BE2C (cell line): ENCODE data around the gene BRD8.

Experiments
- DNase-seq: peaks from one replicate; pipeline ENCODE4 v3.0.0-alpha.2; 2020
- H3K27me3 ChIP-seq: fragments of 250-450 bp; sonication (Bioruptor Pico); 2 replicates; pipeline ENCODE4 v1.5.1; 2020; ENCODE audit warnings: mild to moderate bottlenecking
- H3K36me3 ChIP-seq: fragments of 250-450 bp; sonication (Bioruptor Pico); 2 replicates; pipeline ENCODE4 v1.5.1; 2020; ENCODE audit warnings: mild to moderate bottlenecking
- H3K4me1 ChIP-seq: fragments of 250-450 bp; sonication (Bioruptor Pico); 2 replicates; pipeline ENCODE4 v1.5.1; 2020
- H3K4me3 ChIP-seq: 2 replicates; pipeline ENCODE4 v1.5.1; 2011; ENCODE audit warnings: low read depth, low read length
- H3K9me3 ChIP-seq: fragments of 250-450 bp; sonication (Bioruptor Pico); 2 replicates; pipeline ENCODE4 v1.5.1; 2020
- TF ChIP-seq, protein P1 (sequence below): IDR thresholded peaks from 2 replicates; pipeline ENCODE4 v1.5.1; 2012; ENCODE audit warnings: mild to moderate bottlenecking, low read depth, low read length

The BRD8 gene

DNA sequence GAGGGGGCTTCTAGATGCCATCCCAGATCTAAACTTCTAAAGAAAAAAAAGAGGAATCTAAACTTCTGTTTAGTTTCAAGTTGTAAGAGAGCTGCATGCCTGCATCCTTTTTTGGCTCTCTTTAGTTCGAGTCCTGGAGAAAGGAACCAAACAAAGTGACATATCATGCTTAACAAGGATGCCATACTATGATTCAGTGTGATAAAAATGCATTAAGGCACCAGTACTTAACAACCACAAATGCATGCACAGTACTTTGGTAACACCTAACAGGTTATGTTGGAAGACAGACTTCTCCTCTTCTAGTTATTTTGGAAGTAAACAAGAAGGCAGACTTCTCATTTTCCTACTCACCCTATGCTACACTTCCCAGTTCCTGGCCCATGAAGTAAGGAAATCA, 66.5 kb downstream of the BRD8 start:
- Histone ChIP-seq H3K9me3 (no peaks in the 10 kb centered on the region), H3K27me3 (peaks cover 7% of the 10 kb centered on the region), H3K4me1 (no peaks in the 10 kb centered on the region; the same call in 1 of the 2 replicates), H3K4me3 (no peak overlapping the region), H3K36me3 (no peaks in the 10 kb centered on the region)
- TF ChIP-seq, protein P1, sequence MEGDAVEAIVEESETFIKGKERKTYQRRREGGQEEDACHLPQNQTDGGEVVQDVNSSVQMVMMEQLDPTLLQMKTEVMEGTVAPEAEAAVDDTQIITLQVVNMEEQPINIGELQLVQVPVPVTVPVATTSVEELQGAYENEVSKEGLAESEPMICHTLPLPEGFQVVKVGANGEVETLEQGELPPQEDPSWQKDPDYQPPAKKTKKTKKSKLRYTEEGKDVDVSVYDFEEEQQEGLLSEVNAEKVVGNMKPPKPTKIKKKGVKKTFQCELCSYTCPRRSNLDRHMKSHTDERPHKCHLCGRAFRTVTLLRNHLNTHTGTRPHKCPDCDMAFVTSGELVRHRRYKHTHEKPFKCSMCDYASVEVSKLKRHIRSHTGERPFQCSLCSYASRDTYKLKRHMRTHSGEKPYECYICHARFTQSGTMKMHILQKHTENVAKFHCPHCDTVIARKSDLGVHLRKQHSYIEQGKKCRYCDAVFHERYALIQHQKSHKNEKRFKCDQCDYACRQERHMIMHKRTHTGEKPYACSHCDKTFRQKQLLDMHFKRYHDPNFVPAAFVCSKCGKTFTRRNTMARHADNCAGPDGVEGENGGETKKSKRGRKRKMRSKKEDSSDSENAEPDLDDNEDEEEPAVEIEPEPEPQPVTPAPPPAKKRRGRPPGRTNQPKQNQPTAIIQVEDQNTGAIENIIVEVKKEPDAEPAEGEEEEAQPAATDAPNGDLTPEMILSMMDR: no peak
- no peak for DNase-seq

DNA sequence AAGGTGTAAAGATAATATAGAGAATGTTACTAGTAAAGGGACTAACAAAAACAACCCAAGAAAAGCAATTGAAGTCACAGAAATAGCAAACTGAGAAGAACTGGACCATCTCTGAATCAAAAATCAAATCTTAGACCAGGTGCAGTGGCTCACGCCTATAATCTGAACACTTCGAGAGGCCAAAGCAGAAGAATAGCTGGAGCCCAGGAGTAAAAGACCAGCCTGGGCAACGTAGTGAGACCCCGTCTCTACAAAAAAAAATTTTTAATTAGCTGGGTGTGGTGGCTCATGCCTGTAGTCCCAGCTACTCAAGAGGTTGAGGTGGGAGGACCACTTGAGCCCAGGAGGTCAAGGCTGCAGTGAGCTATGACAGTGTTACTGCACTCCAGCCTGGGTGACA, 67.2 kb downstream of the BRD8 start:
- no peaks in the 10 kb centered on the region for H3K36me3 ChIP-seq
- H3K4me3 ChIP-seq: no peak overlapping the region
- no peaks in the 10 kb centered on the region for H3K9me3 ChIP-seq
- H3K27me3 ChIP-seq: peaks cover 5% of the 10 kb centered on the region
- no peaks in the 10 kb centered on the region; the same call in 1 of the 2 replicates for H3K4me1 ChIP-seq
- TF ChIP-seq, protein P1: no peak
- no peak for DNase-seq

DNA sequence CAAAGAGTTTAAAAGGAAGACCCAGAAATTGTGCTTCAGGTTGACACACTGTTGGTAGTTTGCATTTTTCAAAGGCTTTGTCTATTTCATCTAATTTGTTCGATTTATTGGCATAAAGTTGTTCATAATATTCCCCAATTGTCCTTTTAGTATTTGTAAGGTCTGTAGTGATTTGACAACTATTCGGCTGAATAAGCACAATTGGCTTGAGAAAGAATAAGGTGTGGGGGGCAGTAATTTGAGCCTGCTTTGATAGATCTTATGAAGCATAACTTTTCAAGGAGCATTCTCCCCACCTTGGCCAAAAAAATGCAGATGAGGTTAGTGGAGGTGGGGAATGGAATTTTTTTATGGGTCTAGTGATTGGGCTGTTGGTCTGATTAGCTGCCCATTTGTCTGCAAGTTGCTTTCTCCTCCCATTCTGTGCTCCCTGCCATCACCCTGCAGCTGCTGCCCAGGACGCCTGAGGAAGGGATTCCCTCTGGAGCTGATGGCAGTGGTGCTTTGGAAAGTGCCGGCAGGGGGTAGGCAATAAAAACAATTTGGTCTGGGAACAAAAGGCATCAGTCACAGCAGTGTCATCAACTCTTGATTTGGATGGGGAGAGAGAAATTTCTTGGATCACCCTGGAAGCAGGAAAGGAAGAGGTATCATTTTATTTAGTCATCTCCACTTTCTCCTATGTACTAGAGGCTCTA, 68.0 kb downstream of the BRD8 start:
- Histone ChIP-seq H3K4me3 (no peak overlapping the region), H3K27me3 (no peaks in the 10 kb centered on the region), H3K36me3 (no peaks in the 10 kb centered on the region), H3K9me3 (no peaks in the 10 kb centered on the region), H3K4me1 (no peaks in the 10 kb centered on the region; the same call in 1 of the 2 replicates)
- DNase-seq: no peak
- TF ChIP-seq, protein P1: no peak

DNA sequence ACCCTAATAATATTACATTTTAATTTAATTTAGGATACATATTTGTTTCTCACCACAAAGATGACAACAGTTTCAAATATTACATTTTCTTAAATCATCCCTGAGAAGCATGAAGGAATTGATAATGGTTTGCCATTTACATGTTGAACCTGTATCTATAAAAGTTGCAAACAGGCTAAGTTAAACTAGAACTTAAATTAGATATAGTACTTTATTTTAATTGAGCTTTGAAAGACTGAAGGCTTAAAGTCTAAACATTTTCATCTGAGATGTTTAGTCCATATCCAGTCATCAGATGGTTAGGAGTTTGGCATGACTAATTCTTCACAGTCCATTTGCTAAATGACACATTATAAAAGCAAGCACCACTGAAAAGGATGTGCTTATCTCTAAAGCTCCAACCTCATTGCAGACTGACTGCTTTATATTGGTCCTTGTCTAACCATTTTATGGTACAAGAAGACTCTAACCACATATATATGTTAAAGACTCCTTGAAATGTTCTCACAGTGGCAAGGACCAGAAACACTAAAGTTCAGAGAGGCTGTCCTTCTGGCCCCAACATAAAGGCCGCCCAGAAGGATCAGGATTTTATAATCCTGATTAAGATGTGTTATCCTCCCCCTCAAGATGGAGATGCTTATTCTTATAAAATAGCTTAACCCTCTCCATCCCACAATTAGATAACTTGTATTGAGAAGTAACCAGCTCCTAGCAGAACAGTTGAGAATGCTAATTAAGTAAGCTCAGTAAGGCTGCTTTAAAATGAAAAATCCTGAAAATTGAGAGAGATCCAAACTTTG, 68.8 kb downstream of the BRD8 start:
- Histone ChIP-seq H3K4me1 (no peaks in the 10 kb centered on the region; the same call in 1 of the 2 replicates), H3K4me3 (no peak overlapping the region), H3K27me3 (no peaks in the 10 kb centered on the region), H3K36me3 (no peaks in the 10 kb centered on the region), H3K9me3 (no peaks in the 10 kb centered on the region)
- DNase-seq: no peak
- TF ChIP-seq, protein P1: no peak

DNA sequence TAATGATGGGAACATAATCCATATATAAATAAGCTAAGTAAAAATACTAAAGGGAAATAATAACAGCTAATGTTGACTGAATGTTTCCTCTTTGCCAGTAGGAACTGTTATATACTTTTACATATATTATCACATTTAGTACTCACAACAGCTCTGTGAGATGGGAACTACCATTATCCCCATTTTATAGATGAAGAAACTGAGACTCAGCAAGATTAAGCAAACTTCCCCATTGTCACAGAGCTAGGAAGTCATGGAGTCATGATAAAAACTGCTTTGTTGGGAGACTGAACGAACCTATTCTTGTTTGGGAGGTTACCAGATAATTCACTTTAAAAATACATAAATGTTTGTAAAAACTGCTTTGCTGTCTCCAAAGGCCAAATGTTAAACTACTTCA, 71.2 kb downstream of the BRD8 start:
- Histone ChIP-seq H3K36me3 (no peaks in the 10 kb centered on the region), H3K27me3 (peaks cover 9% of the 10 kb centered on the region; the same call in 1 of the 2 replicates), H3K4me3 (no peak overlapping the region), H3K4me1 (no peaks in the 10 kb centered on the region; the same call in 1 of the 2 replicates), H3K9me3 (no peaks in the 10 kb centered on the region)
- no peak for DNase-seq
- TF ChIP-seq, protein P1: no peak

DNA sequence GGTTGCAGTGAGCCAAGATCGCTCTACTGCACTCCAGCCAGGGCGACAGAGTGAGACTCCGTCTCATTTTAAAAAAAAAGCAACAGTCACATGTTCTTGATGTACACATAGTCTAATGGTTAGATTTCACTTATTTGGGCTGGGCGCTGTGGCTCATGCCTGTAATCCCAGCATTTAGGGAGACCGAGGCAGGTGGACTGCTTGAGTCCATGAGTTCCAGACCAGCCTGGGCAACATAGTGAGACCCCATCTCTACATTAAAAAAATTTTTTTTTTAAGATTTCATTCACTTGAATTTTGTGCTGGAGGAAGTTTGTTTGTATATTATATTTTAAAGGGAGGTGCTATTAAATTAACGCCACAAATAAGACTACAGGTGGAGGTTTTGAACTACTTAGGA, 72.7 kb downstream of the BRD8 start:
- Histone ChIP-seq H3K27me3 (peaks cover 18% of the 10 kb centered on the region; the same call in 1 of the 2 replicates), H3K4me1 (no peaks in the 10 kb centered on the region; the same call in 1 of the 2 replicates), H3K9me3 (no peaks in the 10 kb centered on the region), H3K36me3 (no peaks in the 10 kb centered on the region), H3K4me3 (no peak overlapping the region)
- TF ChIP-seq, protein P1: no peak
- no peak for DNase-seq
